Activated CD8-positive, alpha-beta T cell treated with anti-CD3 and anti-CD28 coated beads for 36 hours (primary cell): ENCODE data around the gene PRR12. TPM values are rescaled to one million over a fixed set of nuclear protein-coding genes. Genes with fewer than 3 reads are reported as not detected.

Experiments used
- ATAC-seq: fragments of 200-7000 bp; cut with Tn5 transposase; one replicate; pipeline ENCODE4 v1.10.0; 2021; ENCODE audit warnings: mild to moderate bottlenecking, moderate library complexity
- CTCF ChIA-PET: fragments of 350-600 bp; sonication (Branson Sonifier 250); formaldehyde crosslinking; loops from one replicate; lab custom pipeline; 2021; ENCODE audit warnings: antibody characterized with exemption; lab: Charles Lee
- POLR2A ChIA-PET: fragments of 350-600 bp; sonication (Branson Sonifier 250); formaldehyde crosslinking; loops from one replicate; lab custom pipeline; 2021; ENCODE audit warnings: antibody characterized with exemption; lab: Charles Lee
- DNase-seq: peaks from one replicate; pipeline ENCODE4 v3.0.0-alpha.2; 2020
- H3K27ac Mint-ChIP-seq: one replicate; pipeline ENCODE4 v1.8.0; 2021; ENCODE audit warnings: mild to moderate bottlenecking, mixed read lengths
- H3K27me3 Mint-ChIP-seq: one replicate; pipeline ENCODE4 v1.8.0; 2021; ENCODE audit warnings: mixed read lengths
- H3K36me3 Mint-ChIP-seq: one replicate; pipeline ENCODE4 v1.8.0; 2021; ENCODE audit warnings: low read depth, mixed read lengths
- H3K4me1 Mint-ChIP-seq: one replicate; pipeline ENCODE4 v1.8.0; 2021; ENCODE audit warnings: low read depth, mixed read lengths
- H3K4me3 Mint-ChIP-seq: one replicate; pipeline ENCODE4 v1.8.0; 2021; ENCODE audit warnings: mild to moderate bottlenecking, moderate library complexity, mixed read lengths
- H3K9me3 Mint-ChIP-seq: one replicate; pipeline ENCODE4 v1.8.0; 2021; ENCODE audit warnings: mixed read lengths
- intact Hi-C: fragments of 100-400 bp; cut with micrococcal nuclease; formaldehyde crosslinking; loops from one replicate; pipeline ENCODE4 v1.10.0; 2022
- total RNA-seq, 2 experiments: library from RNA; stranded (reverse); gene quantifications; one replicate each; pipeline ENCODE4 v1.2.3, GENCODE V29; 2021
- TF ChIP-seq, protein P1 (sequence below): fragments of 200-600 bp; IDR thresholded peaks from one replicate; pipeline ENCODE4 v1.8.0; 2022; ENCODE audit warnings: antibody characterized with exemption, mild to moderate bottlenecking

PRR12 gene
- total RNA-seq, 2 experiments from 2014 or later: 16.0 to 17.8 TPM

DNA sequence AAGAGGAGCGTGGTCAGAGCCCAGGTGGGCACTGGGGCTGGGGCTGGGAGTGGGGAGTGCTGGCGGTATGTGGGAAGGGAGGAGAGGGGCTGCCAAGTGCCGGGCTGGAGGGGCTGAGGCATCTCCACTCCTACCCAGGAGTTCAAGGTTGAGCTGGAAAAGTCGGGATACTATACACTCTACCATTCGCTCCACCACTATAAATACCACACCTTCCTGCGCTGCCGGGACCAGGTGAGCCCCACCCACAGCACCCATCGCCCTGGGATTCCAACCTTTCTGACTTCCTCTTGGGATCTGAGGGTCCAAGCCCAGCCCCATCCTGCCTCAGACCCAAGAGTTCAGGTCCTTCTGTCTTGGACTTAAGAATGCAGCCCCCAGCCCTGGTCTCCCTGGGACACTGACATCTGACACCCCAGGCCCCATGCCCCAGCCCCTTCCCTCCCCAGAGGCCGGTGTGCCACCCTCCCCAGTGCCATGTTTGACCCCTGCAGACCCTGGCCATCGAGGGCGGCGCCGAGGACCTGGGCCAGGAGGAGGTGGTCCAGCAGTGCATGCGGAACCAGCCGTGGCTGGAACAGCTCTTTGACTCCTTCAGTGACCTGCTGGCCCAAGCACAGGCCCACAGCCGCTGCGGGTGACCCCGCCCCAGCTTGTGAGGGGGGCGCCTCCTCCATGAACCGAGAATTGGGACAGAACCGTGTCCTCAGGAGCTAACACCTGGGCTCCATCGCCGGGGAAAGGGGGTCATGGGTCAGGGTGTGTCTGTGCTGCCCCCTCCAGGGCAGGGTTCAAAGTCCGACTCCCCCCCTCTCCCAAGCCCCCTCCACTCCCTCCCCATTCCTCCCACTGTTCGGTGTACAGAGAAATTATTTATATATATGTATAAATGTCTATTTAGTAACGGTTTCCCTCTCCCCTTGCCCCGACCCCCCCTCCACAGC lies 34.3 kb downstream of the PRR12 start:
- Mint-ChIP-seq H3K36me3 (peaks cover 14% of the 10 kb centered on the region), H3K4me1 (no peaks in the 10 kb centered on the region), H3K4me3 (no peak overlapping the region), H3K27me3 (no peaks in the 10 kb centered on the region), H3K27ac (no peak overlapping the region), H3K9me3 (no peaks in the 10 kb centered on the region)
- TF ChIP-seq, protein P1, sequence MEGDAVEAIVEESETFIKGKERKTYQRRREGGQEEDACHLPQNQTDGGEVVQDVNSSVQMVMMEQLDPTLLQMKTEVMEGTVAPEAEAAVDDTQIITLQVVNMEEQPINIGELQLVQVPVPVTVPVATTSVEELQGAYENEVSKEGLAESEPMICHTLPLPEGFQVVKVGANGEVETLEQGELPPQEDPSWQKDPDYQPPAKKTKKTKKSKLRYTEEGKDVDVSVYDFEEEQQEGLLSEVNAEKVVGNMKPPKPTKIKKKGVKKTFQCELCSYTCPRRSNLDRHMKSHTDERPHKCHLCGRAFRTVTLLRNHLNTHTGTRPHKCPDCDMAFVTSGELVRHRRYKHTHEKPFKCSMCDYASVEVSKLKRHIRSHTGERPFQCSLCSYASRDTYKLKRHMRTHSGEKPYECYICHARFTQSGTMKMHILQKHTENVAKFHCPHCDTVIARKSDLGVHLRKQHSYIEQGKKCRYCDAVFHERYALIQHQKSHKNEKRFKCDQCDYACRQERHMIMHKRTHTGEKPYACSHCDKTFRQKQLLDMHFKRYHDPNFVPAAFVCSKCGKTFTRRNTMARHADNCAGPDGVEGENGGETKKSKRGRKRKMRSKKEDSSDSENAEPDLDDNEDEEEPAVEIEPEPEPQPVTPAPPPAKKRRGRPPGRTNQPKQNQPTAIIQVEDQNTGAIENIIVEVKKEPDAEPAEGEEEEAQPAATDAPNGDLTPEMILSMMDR: no peak
- POLR2A ChIA-PET: interaction anchor here (0.9 to 1.3 kb wide), 3 partner anchors 8 to 35 kb away, joined by 3 to 4 read pairs (median 3); partner anchors contain the start of gene PRR12
- intact Hi-C loops: no loop called here
- DNase-seq (no peak), ATAC-seq (no peak)
- CTCF ChIA-PET: interaction anchor here (0.6 kb wide), 1 partner anchor 13 kb away, joined by 3 read pairs; no protein-coding TSS in a partner anchor

DNA sequence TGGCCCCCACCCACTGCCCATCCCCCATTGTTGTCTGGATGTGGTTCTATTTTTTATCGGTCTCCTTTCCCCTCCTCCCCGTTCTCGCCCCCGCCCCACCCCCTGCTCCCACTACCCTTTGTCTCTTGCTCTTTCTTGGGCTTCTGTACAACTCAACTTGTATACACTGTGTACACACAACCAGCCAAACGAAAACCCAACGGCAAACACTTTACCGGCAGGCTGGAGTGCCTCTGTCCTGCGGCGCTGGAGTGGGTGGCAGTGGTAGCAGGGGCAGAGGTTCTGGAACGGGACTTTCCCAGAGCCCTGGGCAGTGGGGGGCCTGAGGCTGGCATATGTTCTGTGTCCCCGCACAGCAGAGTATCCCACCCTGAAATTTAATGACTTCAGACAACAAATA lies 35.2 kb downstream of the PRR12 start:
- peaks cover 14% of the 10 kb centered on the region for H3K36me3 Mint-ChIP-seq
- no peaks in the 10 kb centered on the region for H3K27me3 Mint-ChIP-seq
- no peak overlapping the region for H3K27ac Mint-ChIP-seq
- no peaks in the 10 kb centered on the region for H3K9me3 Mint-ChIP-seq
- CTCF ChIA-PET: no interaction called here
- no peaks in the 10 kb centered on the region for H3K4me1 Mint-ChIP-seq
- no peak overlapping the region for H3K4me3 Mint-ChIP-seq
- ATAC-seq (no peak), DNase-seq (no peak)
- TF ChIP-seq, protein P1: no peak
- intact Hi-C loops: no loop called here
- POLR2A ChIA-PET: no interaction called here

DNA sequence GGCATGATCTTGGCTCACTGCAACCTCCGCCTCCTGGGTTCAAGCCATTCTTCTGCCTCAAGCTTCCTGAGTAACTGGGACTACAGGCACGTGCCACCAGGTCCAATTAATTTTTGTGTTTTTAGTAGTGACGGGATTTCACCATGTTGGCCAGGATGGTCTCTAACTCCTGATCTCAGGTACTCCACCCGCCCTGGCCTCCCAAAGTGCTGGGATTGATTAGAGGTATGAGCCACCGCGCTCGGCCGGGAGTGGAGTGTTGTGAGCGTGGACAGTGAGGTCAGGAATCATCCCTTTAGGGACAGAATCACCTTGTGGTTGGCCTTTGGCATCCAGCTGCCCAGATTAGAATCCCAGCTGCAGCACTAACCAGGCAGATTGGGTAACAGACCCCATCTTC lies 38.7 kb downstream of the PRR12 start:
- ATAC-seq (no peak), DNase-seq (no peak)
- intact Hi-C loops: no loop called here
- ChIA-PET CTCF (interaction anchor here (1.0 to 2.0 kb wide), 3 partner anchors 11 to 43 kb away, joined by 3 to 5 read pairs (median 3); partner anchors contain the start of gene RRAS), POLR2A (interaction anchor here (1.6 kb wide), 1 partner anchor 37 kb away, joined by 6 read pairs; no protein-coding TSS in a partner anchor)
- Mint-ChIP-seq H3K27ac (no peak overlapping the region), H3K27me3 (no peaks in the 10 kb centered on the region), H3K4me1 (no peaks in the 10 kb centered on the region), H3K4me3 (no peak overlapping the region), H3K9me3 (no peaks in the 10 kb centered on the region), H3K36me3 (peaks cover 14% of the 10 kb centered on the region)
- TF ChIP-seq, protein P1: no peak

DNA sequence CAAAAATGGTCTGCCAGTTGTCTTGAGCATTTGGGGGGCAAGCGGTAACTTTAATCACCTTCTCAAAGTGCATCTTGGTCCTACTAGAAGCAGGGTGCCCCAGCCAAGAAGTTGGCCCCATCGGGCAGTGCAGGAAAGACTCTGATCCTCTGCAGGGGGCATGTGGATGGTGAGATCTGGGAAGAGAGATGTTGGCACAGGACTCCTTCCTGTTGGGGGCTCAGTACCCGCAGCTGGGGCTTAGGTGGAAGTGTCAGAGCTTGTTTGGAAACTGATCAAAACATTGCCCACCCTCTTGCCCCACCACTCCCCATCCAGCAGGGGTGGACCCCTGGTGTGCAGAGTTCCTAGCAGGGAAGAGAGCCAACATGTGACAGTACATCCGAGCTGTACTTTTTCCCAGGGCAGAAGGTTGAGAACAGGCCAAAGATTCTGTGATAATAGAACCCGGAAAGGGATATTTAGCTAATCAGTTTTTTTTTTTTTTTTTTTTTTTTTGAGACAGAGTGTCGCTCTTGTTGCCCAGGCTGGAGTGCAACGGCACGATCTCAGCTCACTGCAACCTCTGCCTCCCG lies 40.1 kb downstream of the PRR12 start:
- intact Hi-C loops: no loop called here
- Mint-ChIP-seq H3K4me3 (no peak overlapping the region), H3K27ac (no peak overlapping the region), H3K36me3 (peaks cover 11% of the 10 kb centered on the region), H3K27me3 (no peaks in the 10 kb centered on the region), H3K4me1 (no peaks in the 10 kb centered on the region), H3K9me3 (no peaks in the 10 kb centered on the region)
- no peak for DNase-seq
- ChIA-PET POLR2A (interaction anchor here (1.2 kb wide), 1 partner anchor 67 kb away, joined by 3 read pairs; no protein-coding TSS in a partner anchor), CTCF (interaction anchor here (2.0 kb wide), 1 partner anchor 9 kb away, joined by 5 read pairs; the partner anchor contains the start of gene RRAS)
- no peak for ATAC-seq
- TF ChIP-seq, protein P1: no peak
